ENCODE data around the gene GPR143.

Gene GPR143

GRCh38 chrX:9676306-9676705 is 89.3 kb downstream of the GPR143 start:
- no peak for TF ChIP-seq CEBPB (IDR thresholded peaks at IDR 0.05)
- no peak for TF ChIP-seq MAX (IDR thresholded peaks at IDR 0.05)
- TF ChIP-seq REST (IDR thresholded peaks at IDR 0.05; ENCODE audit: low read depth), result no peak
- no peak for TF ChIP-seq EGR1 (IDR thresholded peaks at IDR 0.05)
- no peak for TF ChIP-seq NFIC (IDR thresholded peaks at IDR 0.05)
- no peak for TF ChIP-seq TCF12 (IDR thresholded peaks at IDR 0.05; ENCODE audit: low read depth)
- no peak for TF ChIP-seq CREB1 (IDR thresholded peaks at IDR 0.05; ENCODE audit: low read depth)
- TF ChIP-seq EP300 (IDR thresholded peaks at IDR 0.05; ENCODE audit: borderline replicate concordance), result no peak
- TF ChIP-seq ZBTB7A (IDR thresholded peaks at IDR 0.05; ENCODE audit: low read depth), result no peak
- TF ChIP-seq TAF1 (IDR thresholded peaks at IDR 0.05; ENCODE audit: low read depth), result no peak
- TF ChIP-seq USF1 (IDR thresholded peaks at IDR 0.05), result no peak
- TF ChIP-seq TEAD4 (IDR thresholded peaks at IDR 0.05), result no peak
- no peak for TF ChIP-seq FOXM1 (IDR thresholded peaks at IDR 0.05; ENCODE audit: borderline replicate concordance, low read depth)
- TF ChIP-seq RAD21 (IDR thresholded peaks at IDR 0.05; ENCODE audit: low read depth), result no peak
- TF ChIP-seq YY1 (IDR thresholded peaks at IDR 0.05; ENCODE audit: low read depth), result no peak
